OCI-LY3 (cell line): ENCODE measurements around the gene TNNI2.

Experiments
- H2AFZ ChIP-seq: fragments of 200-600, 300-600 bp; shearing (Covaris generic); 2 replicates; pipeline ENCODE4 v1.6.0; 2014; ENCODE audit warnings: antibody characterized with exemption, low read depth, low read length
- H3K27ac ChIP-seq: fragments of 200-600, 300-600 bp; sonication (generic); 2 replicates; pipeline ENCODE4 v1.5.1; 2014; ENCODE audit warnings: mild to moderate bottlenecking, low read length, moderate library complexity, mixed read lengths
- H3K27me3 ChIP-seq: fragments of 200-600, 300-600 bp; sonication (generic); 2 replicates; pipeline ENCODE4 v1.6.1; 2014; ENCODE audit warnings: low read depth, low read length, mixed read lengths
- H3K36me3 ChIP-seq: fragments of 200-600, 300-600 bp; sonication (generic); replicated peaks from 2 replicates; pipeline ENCODE3; 2014; ENCODE audit warnings: low read depth, low read length, mixed read lengths
- H3K4me1 ChIP-seq: fragments of 300-600, 200-600 bp; sonication (generic); 2 replicates; pipeline ENCODE4 v1.6.1; 2014; ENCODE audit warnings: low read length, mixed read lengths
- H3K4me2 ChIP-seq: fragments of 200-600, 300-600 bp; sonication (generic); 2 replicates; pipeline ENCODE4 v1.6.1; 2014; ENCODE audit warnings: low read length, mixed read lengths
- H3K4me3 ChIP-seq: fragments of 300-600, 200-600 bp; sonication (generic); 2 replicates; pipeline ENCODE4 v1.5.1; 2014; ENCODE audit warnings: antibody characterized with exemption, mild to moderate bottlenecking, low read length, moderate library complexity
- H3K79me2 ChIP-seq: fragments of 300-600, 200-600 bp; shearing (Covaris generic); 2 replicates; pipeline ENCODE4 v1.6.1; 2014; ENCODE audit warnings: mild to moderate bottlenecking, low read length, mixed read lengths
- H3K9ac ChIP-seq: fragments of 300-600, 200-600 bp; shearing (Covaris generic); 2 replicates; pipeline ENCODE4 v1.6.0; 2014; ENCODE audit warnings: mild to moderate bottlenecking, low read length, moderate library complexity
- H3K9me3 ChIP-seq: fragments of 200-600, 300-600 bp; shearing (Covaris generic); 2 replicates; pipeline ENCODE4 v1.6.1; 2014; ENCODE audit warnings: low read length, mixed read lengths; ENCODE audit not compliant: insufficient read depth
- H4K20me1 ChIP-seq: fragments of 200-600, 300-600 bp; sonication (generic); 2 replicates; pipeline ENCODE4 v1.6.1; 2016; ENCODE audit warnings: low read length, mixed read lengths; ENCODE audit not compliant: insufficient read depth
- CTCF ChIP-seq: fragments of 200-600, 300-600 bp; sonication (generic); IDR thresholded peaks from 2 replicates; pipeline ENCODE4 v1.5.1; 2014; ENCODE audit warnings: antibody characterized with exemption, low read length, low read depth
- EZH2phosphoT487 ChIP-seq: fragments of 200-600 bp; shearing (Covaris generic); IDR thresholded peaks from 2 replicates; pipeline ENCODE4 v1.6.1; 2018; ENCODE audit warnings: antibody characterized with exemption, mixed run types, low read depth

Gene TNNI2

DNA sequence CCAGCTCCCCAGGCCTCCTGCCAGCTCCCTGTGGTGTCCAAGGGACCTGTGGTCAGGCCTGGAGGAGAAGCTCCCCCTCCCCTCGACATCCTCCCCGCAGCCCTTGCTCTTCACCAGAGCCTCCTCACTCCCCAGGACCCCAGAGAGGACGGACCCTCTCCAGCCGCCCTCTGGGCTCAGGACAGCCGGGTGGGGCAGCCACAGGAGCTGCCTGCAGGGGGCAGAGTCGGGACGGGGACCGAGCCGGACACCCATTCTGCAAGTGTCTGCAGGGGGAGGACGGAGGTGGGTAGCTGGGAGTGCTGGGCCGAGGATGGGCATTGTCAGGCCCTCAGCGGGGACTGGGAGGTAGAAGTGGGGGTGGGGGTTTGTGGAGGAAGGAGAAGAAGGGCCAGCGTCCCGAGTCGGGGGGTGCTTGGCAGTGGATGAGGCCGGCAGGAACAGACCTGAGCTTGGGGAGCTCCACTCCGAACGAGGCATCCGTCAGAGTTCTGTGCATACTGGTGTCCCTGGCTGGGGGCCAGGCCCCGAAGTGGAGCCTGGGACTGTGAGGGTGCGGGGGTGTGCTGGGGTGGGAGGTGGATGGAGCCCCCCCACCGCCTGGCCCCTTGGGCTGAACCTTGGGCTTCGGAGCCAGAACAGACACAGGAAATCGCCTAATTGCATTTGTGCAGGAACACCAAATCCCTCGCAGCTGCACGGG is 37.7 kb downstream of the TNNI2 start:
- Histone ChIP-seq H3K4me2 (no peak overlapping the region), H3K9ac (no peak overlapping the region), H3K4me1 (no peaks in the 10 kb centered on the region), H3K27ac (no peak overlapping the region), H3K9me3 (no peaks in the 10 kb centered on the region), H3K36me3 (peaks cover 8% of the 10 kb centered on the region), H3K27me3 (no peaks in the 10 kb centered on the region), H2AFZ (no peak overlapping the region), H4K20me1 (peaks cover 97% of the 10 kb centered on the region), H3K4me3 (no peak overlapping the region), H3K79me2 (peaks cover 1% of the 10 kb centered on the region; the same call in 1 of the 2 replicates)
- peak; percentile 50 for TF ChIP-seq CTCF
- TF ChIP-seq EZH2phosphoT487, result no peak

DNA sequence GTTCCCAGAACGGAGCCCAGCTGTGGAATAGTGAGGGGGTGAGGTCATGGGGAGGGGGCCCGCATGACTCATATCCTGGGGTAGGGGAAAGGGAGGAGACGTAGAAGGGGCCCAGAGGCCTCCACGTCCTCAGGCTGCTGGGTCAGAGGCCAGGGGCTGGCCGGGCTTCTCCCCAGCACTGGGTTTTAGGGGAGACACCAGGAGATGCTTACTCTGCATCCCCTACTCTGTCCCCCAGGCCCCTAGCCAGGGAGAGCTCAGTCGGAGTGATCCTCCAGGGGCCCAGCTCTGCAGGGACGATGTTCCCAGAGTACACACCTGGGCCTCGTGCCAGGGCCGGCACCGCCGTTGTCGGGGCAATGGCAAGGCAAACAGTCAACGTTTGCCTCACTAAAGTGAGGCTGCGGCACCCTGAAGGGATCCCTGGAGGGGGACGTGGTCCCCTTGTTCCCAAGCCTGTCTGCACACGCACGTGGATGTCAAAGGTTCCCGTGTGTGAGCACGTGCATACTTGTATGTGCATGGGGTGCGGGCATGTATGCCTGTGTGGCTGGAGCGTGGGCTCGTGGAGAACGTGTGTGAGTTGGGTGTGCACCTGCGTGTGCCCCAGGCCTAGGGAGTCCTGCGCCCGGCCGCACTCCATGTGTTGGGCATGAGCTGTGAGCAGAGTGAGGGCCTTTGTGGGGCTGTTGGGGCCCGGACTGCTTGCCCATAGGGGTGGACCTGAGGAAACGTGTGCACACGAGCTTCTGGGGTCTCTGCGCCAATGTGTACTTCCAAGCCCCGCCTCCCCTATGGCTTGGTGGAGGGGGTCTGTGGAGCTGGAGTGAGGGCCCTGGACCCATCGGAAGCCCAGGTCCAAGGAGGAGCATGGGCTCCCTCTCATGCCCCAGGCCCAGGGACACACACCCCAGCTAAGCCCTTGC is 38.7 kb downstream of the TNNI2 start:
- no peaks in the 10 kb centered on the region for H3K4me1 ChIP-seq
- TF ChIP-seq CTCF (no peak), EZH2phosphoT487 (no peak)
- H2AFZ ChIP-seq, result no peak overlapping the region
- no peak overlapping the region for H3K4me2 ChIP-seq
- no peaks in the 10 kb centered on the region for H3K79me2 ChIP-seq
- H3K27ac ChIP-seq, result no peak overlapping the region
- peaks cover 97% of the 10 kb centered on the region for H4K20me1 ChIP-seq
- H3K36me3 ChIP-seq, result peaks cover 8% of the 10 kb centered on the region
- H3K27me3 ChIP-seq, result no peaks in the 10 kb centered on the region
- H3K9ac ChIP-seq, result no peak overlapping the region
- H3K9me3 ChIP-seq, result no peaks in the 10 kb centered on the region
- no peak overlapping the region for H3K4me3 ChIP-seq

GRCh38 chr11:1878137-1879031 is 39.6 kb downstream of the TNNI2 start:
- H3K9me3 ChIP-seq, result no peaks in the 10 kb centered on the region
- TF ChIP-seq EZH2phosphoT487 (no peak), CTCF (no peak)
- H3K9ac ChIP-seq, result no peak overlapping the region
- H3K4me3 ChIP-seq, result no peak overlapping the region
- H2AFZ ChIP-seq, result no peak overlapping the region
- H3K79me2 ChIP-seq, result no peaks in the 10 kb centered on the region
- H4K20me1 ChIP-seq, result peaks cover 98% of the 10 kb centered on the region
- no peak overlapping the region for H3K27ac ChIP-seq
- H3K36me3 ChIP-seq, result peaks cover 14% of the 10 kb centered on the region
- no peak overlapping the region for H3K4me2 ChIP-seq
- no peaks in the 10 kb centered on the region for H3K27me3 ChIP-seq
- no peaks in the 10 kb centered on the region for H3K4me1 ChIP-seq
